Measurements from ENCODE around the gene TRIM2.

TRIM2 gene

GRCh38 chr4:153169776-153170175, 34.5 kb upstream of the TRIM2 start:
- no peak overlapping the region for H2AFZ ChIP-seq (ENCODE audit: low read length)

GRCh38 chr4:153170407-153170806, 33.8 kb upstream of the TRIM2 start:
- TF ChIP-seq EZH2phosphoT487 (IDR thresholded peaks at IDR 0.05; ENCODE audit: low read length) (no peak), EZH2 (optimal IDR thresholded peaks at IDR 0.05; ENCODE audit: low read depth, low read length) (no peak), CTCF (IDR thresholded peaks at IDR 0.05; ENCODE audit: low read length) (no peak)
- no peaks in the 10 kb centered on the region for H3K9me3 ChIP-seq (replicated peaks; ENCODE audit: insufficient read depth, low read length)
- H3K4me2 ChIP-seq (ENCODE audit: low read depth, low read length): no peak overlapping the region
- H3K9me2 ChIP-seq (replicated peaks; ENCODE audit: insufficient read depth, low read length): no peaks in the 10 kb centered on the region
- no peaks in the 10 kb centered on the region for H3K36me3 ChIP-seq (replicated peaks; ENCODE audit: insufficient read depth, low read length)
- H3K9ac ChIP-seq (ENCODE audit: low read length): no peak overlapping the region
- no peak overlapping the region for H3K27ac ChIP-seq (ENCODE audit: low read length)
- no peaks in the 10 kb centered on the region for H3K27me3 ChIP-seq (replicated peaks; ENCODE audit: insufficient read depth, low read length)
- no peaks in the 10 kb centered on the region for H3F3A ChIP-seq (ENCODE audit: insufficient read depth, low read length)
- no peaks in the 10 kb centered on the region for H4K20me1 ChIP-seq (ENCODE audit: insufficient read depth, low read length)
- H3K79me2 ChIP-seq (ENCODE audit: low read length): no peaks in the 10 kb centered on the region
- no peaks in the 10 kb centered on the region for H3K4me1 ChIP-seq (ENCODE audit: low read length)
- DNase-seq: no peak
- no peak overlapping the region for H3K4me3 ChIP-seq (ENCODE audit: low read length)
- no peak overlapping the region for H2AFZ ChIP-seq (ENCODE audit: low read length)

More at GRCh38 chr4:153169776-153170175, 34.5 kb upstream of the TRIM2 start:
- no peak overlapping the region for H3K4me3 ChIP-seq (ENCODE audit: low read length)
- H3K36me3 ChIP-seq (replicated peaks; ENCODE audit: insufficient read depth, low read length): no peaks in the 10 kb centered on the region
- H3K4me1 ChIP-seq (ENCODE audit: low read length): no peaks in the 10 kb centered on the region
- H4K20me1 ChIP-seq (ENCODE audit: insufficient read depth, low read length): no peaks in the 10 kb centered on the region
- H3K27me3 ChIP-seq (replicated peaks; ENCODE audit: insufficient read depth, low read length): no peaks in the 10 kb centered on the region
- no peaks in the 10 kb centered on the region for H3K79me2 ChIP-seq (ENCODE audit: low read length)
- no peaks in the 10 kb centered on the region for H3K9me2 ChIP-seq (replicated peaks; ENCODE audit: insufficient read depth, low read length)
- H3K27ac ChIP-seq (ENCODE audit: low read length): no peak overlapping the region
- no peaks in the 10 kb centered on the region for H3K9me3 ChIP-seq (replicated peaks; ENCODE audit: insufficient read depth, low read length)
- DNase-seq: no peak
- no peaks in the 10 kb centered on the region for H3F3A ChIP-seq (ENCODE audit: insufficient read depth, low read length)
- no peak overlapping the region for H3K4me2 ChIP-seq (ENCODE audit: low read depth, low read length)
- no peak overlapping the region for H3K9ac ChIP-seq (ENCODE audit: low read length)
- TF ChIP-seq CTCF (IDR thresholded peaks at IDR 0.05; ENCODE audit: low read length) (no peak), EZH2phosphoT487 (IDR thresholded peaks at IDR 0.05; ENCODE audit: low read length) (no peak), EZH2 (optimal IDR thresholded peaks at IDR 0.05; ENCODE audit: low read depth, low read length) (no peak)

GRCh38 chr4:153174821-153175567, 29.2 kb upstream of the TRIM2 start:
- DNase-seq: no peak
- TF ChIP-seq EZH2phosphoT487 (IDR thresholded peaks at IDR 0.05; ENCODE audit: low read length) (no peak), CTCF (IDR thresholded peaks at IDR 0.05; ENCODE audit: low read length) (no peak), EZH2 (optimal IDR thresholded peaks at IDR 0.05; ENCODE audit: low read depth, low read length) (no peak)
- H3K4me3 ChIP-seq (ENCODE audit: low read length): no peak overlapping the region
- H4K20me1 ChIP-seq (ENCODE audit: insufficient read depth, low read length): no peaks in the 10 kb centered on the region
- no peaks in the 10 kb centered on the region for H3K9me3 ChIP-seq (replicated peaks; ENCODE audit: insufficient read depth, low read length)
- no peaks in the 10 kb centered on the region for H3K79me2 ChIP-seq (ENCODE audit: low read length)
- H3K4me1 ChIP-seq (ENCODE audit: low read length): no peaks in the 10 kb centered on the region
- H3K4me2 ChIP-seq (ENCODE audit: low read depth, low read length): no peak overlapping the region
- no peaks in the 10 kb centered on the region for H3F3A ChIP-seq (ENCODE audit: insufficient read depth, low read length)
- no peak overlapping the region for H3K27ac ChIP-seq (ENCODE audit: low read length)
- H3K9ac ChIP-seq (ENCODE audit: low read length): no peak overlapping the region
- H3K9me2 ChIP-seq (replicated peaks; ENCODE audit: insufficient read depth, low read length): no peaks in the 10 kb centered on the region
- H2AFZ ChIP-seq (ENCODE audit: low read length): no peak overlapping the region
- H3K27me3 ChIP-seq (replicated peaks; ENCODE audit: insufficient read depth, low read length): no peaks in the 10 kb centered on the region
- H3K36me3 ChIP-seq (replicated peaks; ENCODE audit: insufficient read depth, low read length): no peaks in the 10 kb centered on the region
